ENCODE results near the gene SOHLH1.
"Not testable (repeated sequence)": the region's sequence is repeated elsewhere in the genome, so short reads cannot be mapped to it uniquely, and the experiment has no call there.

The SOHLH1 gene

DNA sequence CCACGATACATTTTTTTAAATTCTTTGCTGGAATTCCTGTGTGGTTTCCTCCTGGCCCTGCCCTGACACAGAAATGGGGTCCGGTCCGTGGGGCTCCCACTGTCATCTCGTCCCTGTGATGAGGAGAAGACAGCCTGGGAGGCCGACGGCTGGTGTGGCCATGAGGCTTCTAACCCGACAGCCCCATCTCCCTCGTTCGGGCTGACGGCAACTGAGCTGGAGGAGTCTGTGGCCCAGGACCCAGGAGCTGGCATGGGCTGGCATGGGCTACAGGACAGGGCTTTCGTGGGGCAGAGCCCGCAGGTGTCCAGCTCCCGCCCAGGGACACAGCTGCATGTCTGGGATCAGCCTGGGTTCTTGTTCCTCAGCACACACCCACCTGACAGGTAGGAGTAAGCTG lies 22.4 kb downstream of the SOHLH1 start:
- DNase-seq = no peak

- DNase-seq = no peak
These were observed 24.3 kb downstream of the SOHLH1 start for GRCh38 chr9:135674977-135675376.

GRCh38 chr9:135673941-135674340 lies 25.3 kb downstream of the SOHLH1 start:
- DNase-seq = no peak

DNA sequence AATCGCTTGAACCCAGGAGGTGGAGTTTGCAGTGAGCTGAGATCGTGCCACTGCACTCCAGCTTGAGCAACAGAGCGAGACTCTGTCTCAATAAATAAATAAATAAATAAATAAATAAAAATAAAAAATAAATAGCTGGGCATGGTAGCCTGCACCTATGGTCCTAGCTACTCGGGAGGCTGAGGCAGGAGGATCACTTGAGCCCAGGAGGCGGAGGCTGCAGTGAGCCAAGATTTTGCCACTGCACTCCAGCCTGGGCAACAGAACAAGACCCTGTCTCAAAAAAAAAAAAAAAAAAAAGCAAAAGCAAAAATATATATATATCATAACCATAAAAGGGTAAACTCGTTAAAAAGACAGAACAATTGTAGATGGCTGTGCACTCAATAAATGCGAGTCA lies 26.5 kb downstream of the SOHLH1 start:
- not testable (repeated sequence) for DNase-seq

DNA sequence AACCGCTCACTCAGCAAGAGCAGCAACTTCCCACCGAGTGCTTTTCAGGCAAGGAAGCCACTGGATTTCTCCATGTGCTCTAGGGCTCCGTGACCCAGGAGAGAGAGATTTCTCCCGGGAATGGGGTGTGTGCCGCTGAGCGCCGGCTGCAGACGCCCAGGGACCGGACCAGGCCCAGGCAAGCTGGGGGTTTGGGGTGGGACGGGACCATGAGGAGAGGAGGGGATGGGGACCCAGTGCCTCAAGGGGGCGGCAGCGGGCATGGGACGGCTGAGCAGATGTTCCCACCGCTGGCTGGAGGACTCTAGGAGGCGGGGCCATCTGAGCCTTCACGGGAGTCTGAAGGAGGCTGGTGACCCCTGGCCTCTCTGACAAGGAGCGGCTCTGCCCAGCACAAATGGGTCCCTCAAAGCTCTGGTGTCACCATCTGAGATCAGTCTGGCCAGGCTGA lies 27.7 kb downstream of the SOHLH1 start:
- DNase-seq = no peak

DNA sequence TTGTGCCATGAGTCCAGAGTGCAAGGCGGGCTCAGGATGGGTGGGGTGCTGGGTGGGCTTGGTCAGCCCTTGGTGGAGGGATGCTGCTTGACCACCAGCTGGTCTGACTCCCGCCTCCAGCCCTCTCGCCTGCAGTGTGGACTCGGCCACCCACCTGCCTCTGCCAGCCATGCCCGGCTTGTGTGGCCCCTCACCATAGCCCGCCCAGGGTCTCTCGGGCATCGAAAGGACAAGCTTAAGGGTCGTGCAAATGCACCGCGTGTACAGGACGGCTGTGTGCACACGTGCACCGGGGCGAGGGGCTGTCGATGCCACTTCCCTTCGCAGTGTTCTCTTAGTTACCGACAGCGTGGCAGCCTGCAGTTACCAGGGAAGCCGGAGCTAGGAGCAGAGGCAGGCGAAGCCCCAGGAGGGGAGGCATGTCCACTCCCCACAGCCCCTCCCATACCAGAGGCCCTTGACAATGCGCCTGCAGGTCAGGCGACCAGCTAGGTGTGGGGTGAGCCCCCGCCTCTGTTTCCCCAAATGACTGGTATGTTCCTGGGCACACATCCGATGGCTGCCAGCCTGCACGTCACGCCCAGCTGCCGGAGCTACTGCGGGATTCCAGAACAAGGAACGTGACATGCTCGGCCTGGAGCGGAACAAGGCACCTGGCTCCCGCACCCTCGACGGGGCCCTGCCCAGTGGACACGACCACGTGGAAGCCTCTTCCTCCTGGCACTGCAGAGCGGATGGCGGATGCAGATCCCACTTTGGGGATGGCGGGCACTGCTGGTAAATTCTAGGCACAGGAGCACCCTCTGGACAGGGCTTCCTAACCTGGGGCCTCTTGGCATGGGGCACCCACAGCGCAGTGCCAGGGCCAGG lies 28.3 kb downstream of the SOHLH1 start:
- DNase-seq = peak; percentile 4

DNA sequence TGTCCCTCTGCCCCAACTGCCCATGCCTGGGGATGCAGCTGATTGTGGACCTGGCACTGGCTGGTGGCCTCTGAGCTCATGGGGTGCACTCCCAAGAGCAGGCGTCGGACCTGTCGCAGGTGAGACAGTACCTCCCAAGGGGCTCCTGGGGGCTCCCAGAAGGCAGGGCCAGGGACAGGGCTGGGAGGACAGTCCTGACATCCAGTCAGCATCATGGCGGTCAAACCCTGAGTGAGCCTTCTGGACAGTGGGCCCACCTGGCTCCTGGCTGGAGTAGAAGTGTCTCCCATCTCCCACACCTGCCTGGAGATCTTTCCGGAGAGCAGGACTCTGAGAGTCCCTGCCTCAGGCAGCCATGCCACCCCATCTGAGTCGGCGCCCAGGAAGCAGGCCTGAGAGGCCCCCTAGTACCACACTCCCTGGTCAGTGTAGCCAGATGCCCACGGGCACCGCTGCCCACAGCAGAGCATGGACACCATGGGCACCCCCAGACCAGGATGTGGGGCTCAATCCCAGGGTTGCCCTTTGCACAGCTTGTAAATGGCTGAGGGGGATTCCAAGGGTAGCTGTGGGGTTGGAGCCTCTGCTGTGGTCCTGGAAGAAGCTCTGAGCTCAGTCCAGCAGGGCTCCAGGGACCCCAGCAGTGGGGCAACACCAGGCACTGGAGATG lies 29.5 kb downstream of the SOHLH1 start:
- DNase-seq = no peak

DNA sequence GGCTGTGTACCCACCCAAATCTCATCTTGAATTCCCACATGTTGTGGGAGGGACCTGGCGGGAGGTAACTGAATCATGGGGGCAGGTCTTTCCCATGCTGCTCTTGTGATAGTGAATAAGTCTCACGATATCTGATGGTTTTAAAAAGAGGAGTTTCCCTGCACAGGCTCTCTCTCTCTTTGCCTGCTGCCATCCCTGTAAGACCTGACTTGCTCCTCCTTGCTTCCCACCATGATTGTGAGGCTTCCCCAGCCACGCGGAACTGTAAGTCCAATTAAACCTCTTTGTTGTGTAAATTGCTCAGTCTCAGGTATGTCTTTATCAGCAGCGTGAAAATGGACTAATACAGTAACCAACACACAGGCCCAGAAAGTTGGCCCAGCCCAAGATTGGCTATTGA lies 30.3 kb downstream of the SOHLH1 start:
- DNase-seq = not testable (repeated sequence)

DNA sequence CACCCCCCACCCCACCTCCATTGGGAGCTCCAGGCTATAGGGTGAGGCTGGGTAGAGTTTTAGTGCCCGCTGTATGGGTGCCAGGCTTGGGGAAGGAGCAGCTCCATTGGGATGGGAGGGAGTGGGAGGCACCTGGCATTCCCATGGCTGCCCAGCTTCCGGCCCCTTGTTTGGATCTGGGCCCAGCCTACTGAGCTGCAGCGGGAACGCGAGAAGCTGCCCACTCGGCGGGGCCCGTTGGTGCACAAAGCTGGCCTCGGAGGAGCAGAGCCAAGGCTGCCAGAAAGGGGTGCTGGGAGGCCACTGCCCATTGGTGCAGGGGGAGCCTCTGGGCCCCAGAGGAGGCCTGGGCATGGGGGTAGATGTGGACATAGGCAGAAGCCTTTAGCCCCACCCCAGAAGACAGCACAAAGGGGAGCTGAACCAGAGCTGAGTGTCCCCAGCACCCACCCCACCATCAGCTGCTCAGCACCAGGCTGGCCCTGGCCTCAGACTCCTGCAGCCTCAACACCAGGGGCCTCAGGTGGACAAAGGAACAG lies 31.7 kb downstream of the SOHLH1 start:
- DNase-seq = no peak

- no peak for DNase-seq
These were observed 32.5 kb downstream of the SOHLH1 start for GRCh38 chr9:135666534-135667462.

GRCh38 chr9:135665795-135666189 lies 33.5 kb downstream of the SOHLH1 start:
- no peak for DNase-seq

- no peak for DNase-seq
These were observed 34.2 kb downstream of the SOHLH1 start for GRCh38 chr9:135664801-135665794.

DNA sequence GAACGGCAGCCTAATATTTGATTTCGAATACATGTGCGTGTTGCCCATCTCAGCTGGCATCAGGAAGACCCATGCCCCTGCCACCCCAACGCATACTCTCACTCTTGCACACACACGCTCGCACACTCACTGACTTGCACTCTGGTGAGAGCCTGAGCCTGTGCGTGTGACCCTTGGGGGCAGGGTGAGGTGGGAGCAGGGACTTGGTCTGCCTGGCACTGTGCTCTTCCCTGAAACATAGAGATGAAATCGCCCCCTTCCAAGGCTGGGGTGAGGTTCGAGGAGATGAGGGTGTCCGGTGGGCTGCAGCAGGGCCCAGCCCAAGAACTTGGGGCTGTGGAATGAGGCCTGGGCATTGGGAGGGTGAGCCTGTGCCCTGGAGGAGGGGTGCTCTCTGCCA lies 35.0 kb downstream of the SOHLH1 start:
- no peak for DNase-seq

GRCh38 chr9:135663857-135664256 lies 35.4 kb downstream of the SOHLH1 start:
- no peak for DNase-seq

GRCh38 chr9:135663451-135663770 lies 35.9 kb downstream of the SOHLH1 start:
- no peak for DNase-seq

DNA sequence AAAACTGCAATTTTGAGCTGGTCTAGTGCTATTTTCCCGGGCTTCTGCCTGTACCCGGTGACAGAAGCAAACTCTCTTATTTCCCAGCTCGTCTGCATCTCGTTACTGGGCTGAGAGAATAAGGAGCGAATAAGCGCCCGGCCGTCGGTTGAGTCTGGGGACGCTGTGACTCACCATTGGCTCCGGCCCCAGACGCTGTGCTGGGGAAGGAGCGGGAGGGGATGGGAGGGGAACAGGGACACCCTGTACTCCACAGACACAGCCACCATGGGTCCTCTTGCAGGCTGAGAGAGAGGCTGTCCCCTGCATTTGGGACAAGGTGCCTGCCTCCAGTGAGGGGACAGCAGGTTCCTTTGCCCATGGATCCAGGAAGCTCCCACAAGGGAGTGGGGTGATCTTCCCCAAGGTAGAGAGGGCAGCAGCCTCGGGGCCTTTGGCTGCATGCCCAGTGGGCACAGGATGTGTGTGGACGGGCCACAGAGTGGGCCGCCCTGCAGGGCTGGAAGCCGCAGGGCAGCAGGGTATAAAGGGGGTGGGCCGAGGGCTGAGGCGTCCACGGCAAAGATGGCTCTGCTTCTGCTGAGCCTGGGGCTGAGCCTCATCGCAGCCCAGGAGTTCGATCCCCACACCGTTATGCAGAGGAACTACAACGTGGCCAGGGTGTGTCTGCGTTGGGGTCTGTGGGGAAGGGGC lies 36.4 kb downstream of the SOHLH1 start, which contains the start of gene LCN9:
TSS of gene LCN9 (plus strand) at position 552 of the 693 bp plus-strand sequence. CDS start at position 565, 13 bp downstream.
- DNase-seq = peak; percentile 75

- no peak for DNase-seq
These were observed 37.3 kb downstream of the SOHLH1 start for GRCh38 chr9:135661816-135662560.

- DNase-seq = no peak
These were observed 38.9 kb downstream of the SOHLH1 start for GRCh38 chr9:135660407-135660806.

DNA sequence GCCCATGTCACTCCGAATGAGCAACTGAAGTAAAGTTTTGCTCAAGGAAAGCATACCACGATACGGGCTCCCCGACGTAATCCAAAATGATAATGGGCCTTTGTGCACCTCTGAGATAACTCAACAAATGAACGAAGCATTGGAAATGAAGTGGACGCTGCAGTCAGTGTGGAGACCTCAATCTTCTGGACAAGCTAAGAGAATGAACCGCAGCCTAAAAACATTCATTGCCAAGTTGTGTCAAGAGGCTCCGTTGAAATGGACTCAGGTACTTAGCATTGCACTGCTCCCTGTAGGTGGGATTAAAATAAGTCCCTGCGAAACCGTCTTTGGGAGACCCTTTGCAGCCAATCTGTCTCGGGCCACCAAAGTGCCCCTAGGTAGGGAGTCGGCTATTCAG lies 40.0 kb downstream of the SOHLH1 start:
- DNase-seq = no peak

GRCh38 chr9:135657416-135657815 lies 41.9 kb downstream of the SOHLH1 start:
- DNase-seq = no peak
